GM10847 (cell line): Measurements from ENCODE around the gene AIF1L.

ENCODE experiments used
- POLR2A ChIP-seq: IDR thresholded peaks from 2 replicates; pipeline ENCODE4 v1.6.1; 2011; ENCODE audit not compliant: insufficient read length; ENCODE audit errors: extremely low read depth

Gene AIF1L

GRCh38 chr9:131068076-131068816 is 28.1 kb upstream of the AIF1L start:
- TF ChIP-seq POLR2A, result no peak

- TF ChIP-seq POLR2A, result no peak
These were observed 26.6 kb upstream of the AIF1L start for GRCh38 chr9:131069699-131070098.

GRCh38 chr9:131072107-131072870 is 24.0 kb upstream of the AIF1L start:
- TF ChIP-seq POLR2A, result no peak

GRCh38 chr9:131072871-131073237 is 23.5 kb upstream of the AIF1L start:
- TF ChIP-seq POLR2A, result no peak

- no peak for TF ChIP-seq POLR2A
These were observed 19.8 kb upstream of the AIF1L start for GRCh38 chr9:131076347-131077195.

GRCh38 chr9:131078427-131079366 is 17.6 kb upstream of the AIF1L start:
- no peak for TF ChIP-seq POLR2A

- TF ChIP-seq POLR2A, result no peak
These were observed 15.7 kb upstream of the AIF1L start for GRCh38 chr9:131080589-131080988.

GRCh38 chr9:131081868-131082267 is 14.5 kb upstream of the AIF1L start:
- TF ChIP-seq POLR2A, result no peak

- no peak for TF ChIP-seq POLR2A
These were observed 13.4 kb upstream of the AIF1L start for GRCh38 chr9:131082774-131083512.

GRCh38 chr9:131084661-131085369 is 11.5 kb upstream of the AIF1L start:
- no peak for TF ChIP-seq POLR2A

- no peak for TF ChIP-seq POLR2A
These were observed 10.8 kb upstream of the AIF1L start for GRCh38 chr9:131085370-131086122.

GRCh38 chr9:131087354-131087893 is 8.9 kb upstream of the AIF1L start:
- no peak for TF ChIP-seq POLR2A
